Activated CD4-positive, alpha-beta T cell treated with anti-CD3 and anti-CD28 coated beads, Interleukin-2, amount 50 U/mL, for 1 hour (primary cell): ENCODE data around the gene DUSP1.

Experiments used
- DNase-seq: peaks from one replicate; pipeline ENCODE4 v3.0.0-alpha.2; 2020

The DUSP1 gene

DNA sequence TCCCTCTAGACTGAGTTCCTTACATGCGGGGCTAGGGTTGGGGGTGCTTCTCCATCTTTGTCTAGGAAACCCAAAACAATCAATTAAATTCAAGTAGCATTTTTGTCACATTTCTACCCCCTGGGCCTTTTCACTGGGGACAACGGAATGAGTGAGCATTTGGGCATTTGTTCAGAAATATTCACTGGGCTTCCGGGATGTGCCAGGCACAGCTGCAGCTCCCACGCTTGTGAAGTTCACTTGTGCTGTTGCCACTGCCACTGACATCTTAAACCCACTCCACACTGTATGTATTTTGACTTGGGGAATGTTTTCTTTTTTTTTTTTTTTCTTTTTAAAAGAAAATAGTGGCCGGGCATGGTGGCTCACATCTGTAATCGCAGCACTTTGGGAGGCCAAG, 31.6 kb downstream of the DUSP1 start:
- no peak for DNase-seq

DNA sequence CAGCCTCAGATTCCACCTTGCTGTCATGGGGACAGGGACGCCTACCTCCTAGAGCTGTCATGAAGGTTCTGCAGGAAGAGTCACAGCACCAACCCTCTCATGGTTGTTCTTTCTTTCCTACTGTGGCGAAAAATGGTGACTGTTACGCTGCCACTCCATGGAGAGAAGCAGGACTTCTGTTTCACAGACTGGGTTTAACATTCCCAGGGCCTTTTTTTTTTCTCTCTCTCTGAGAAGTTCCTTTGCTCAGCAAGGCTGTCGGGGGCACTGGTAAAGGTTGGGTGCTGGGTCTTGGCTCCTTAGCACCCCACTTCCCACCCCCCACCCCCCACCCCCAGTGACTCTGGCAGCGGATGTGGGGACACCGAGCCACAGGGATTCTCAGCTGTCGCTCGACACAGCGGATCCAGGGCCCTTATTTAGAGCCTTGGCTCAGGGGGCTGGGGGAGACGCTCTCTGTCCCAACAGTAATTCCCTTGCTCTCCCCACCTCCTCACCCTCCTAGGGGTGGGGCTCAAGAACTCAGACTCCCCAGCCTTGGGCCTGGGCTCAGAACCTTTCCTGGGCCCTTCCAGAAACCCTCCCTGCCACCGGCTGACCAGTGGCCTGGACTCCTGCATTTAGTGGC, 34.4 kb downstream of the DUSP1 start:
- no peak for DNase-seq

GRCh38 chr5:172735141-172735831, 35.7 kb downstream of the DUSP1 start:
- DNase-seq: no peak

- DNase-seq: no peak
These were observed 37.0 kb downstream of the DUSP1 start for GRCh38 chr5:172733974-172734346.

DNA sequence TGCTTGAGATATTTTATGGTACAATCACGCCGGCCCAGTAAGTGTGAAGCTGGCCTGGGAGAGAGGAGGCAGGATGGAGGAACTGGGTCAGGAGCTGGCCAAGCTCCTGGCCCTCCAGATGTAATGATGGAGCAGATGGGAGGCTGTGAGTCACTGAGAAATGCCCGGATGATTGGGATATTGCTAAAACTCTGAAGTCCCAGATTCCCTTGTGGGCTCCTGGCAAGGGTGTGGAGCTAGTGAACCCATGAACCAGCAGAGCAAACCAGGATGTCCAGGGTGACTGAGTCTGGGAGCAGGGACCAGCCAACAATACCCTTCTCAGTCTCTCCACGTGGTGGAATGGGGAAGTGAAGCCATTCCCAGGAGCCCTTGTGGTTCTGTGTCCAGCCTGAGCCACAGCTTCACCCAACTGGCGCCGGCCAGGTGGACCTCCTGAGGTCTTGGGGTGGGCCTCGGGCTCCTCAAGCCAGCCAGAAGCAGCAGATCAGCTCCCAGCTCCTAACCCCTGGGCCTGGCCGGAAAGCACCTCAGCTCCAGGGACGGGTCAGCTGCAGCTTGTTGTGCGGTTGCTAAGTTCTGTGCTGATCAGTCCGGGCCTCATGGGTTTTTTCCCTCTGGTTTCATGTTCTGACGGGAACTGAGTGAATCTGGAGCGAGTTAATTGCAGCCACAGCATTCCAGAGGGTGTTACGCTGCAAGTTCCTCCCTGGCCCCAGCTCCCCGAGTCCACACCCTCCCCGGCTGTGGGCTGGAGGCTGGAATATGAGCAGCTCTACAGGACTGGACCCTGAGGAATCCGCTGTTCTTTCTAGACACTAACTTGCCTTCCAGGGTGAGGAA, 37.6 kb downstream of the DUSP1 start:
- no peak for DNase-seq

DNA sequence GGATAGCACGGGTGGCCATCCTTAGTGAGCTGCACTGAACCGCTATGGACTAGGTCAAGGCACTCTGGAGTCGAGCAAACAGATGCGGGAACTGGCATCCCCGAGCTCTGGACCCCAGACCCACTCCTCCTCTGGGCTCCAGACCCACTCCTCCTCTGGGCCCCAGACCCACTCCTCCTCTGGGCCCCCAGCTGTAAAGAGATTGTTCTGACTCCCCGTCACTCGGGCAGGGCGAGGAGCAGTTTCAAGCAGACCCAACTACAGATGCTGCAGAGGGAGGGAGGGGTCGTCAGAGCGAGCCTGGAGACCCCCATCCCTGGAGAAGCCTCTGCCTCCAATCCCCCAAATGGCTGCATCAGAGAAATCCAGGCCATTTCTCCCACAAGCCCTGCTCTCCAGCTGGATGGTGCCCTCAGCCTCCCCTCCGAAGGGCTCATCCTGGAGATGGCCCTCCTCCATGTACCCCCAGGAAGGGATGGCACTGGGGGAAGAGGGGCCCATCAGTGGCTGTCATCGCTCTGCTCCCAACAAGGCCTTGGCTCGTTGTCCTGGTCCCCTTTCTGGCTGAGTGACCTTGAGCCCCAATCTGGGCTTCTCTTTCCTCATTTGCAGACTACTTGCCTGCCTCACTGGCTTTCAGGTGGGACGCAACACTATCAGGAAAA, 38.7 kb downstream of the DUSP1 start:
- DNase-seq: no peak

- DNase-seq: no peak
These were observed 39.3 kb downstream of the DUSP1 start for GRCh38 chr5:172731680-172732074.

- no peak for DNase-seq
These were observed 39.9 kb downstream of the DUSP1 start for GRCh38 chr5:172730981-172731679.

DNA sequence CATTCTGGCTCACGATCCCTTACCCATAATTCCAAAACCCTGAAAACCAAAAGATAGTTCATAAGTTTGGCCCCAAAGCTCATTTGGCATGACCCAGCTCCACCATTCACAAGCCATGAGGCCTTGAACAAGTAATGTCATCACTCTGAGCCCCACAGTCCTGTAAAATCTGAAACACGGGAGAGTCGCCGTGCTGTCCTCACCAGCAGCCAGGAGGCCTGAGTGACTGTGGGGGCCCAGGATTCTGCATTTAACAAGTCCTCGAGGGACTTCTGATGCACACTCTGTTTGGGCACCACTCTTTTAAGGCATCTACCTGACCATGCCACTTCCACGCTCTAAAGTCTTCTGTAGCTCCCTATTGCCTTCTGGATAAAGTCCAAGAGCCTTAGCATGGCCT, 40.8 kb downstream of the DUSP1 start:
- DNase-seq: no peak

DNA sequence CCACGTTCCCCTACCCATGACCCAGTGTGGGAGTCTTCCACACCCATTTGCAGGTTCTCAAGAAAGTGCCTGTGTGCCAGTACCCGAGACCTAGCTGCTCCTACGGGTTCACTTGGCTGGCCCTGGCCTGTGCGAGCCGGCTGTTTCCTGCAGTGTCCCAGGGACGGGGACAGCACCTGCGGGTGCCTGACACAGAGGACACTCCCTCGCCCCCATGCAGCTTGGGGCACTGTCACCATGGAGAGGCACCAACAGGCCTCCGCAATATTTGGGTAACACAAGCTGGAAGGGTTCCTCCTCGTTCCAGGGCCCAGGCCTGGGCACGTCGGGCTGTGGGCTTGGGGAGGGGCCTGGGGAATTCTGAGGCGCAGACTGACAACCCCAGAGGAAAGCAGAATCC, 41.4 kb downstream of the DUSP1 start:
- DNase-seq: no peak

DNA sequence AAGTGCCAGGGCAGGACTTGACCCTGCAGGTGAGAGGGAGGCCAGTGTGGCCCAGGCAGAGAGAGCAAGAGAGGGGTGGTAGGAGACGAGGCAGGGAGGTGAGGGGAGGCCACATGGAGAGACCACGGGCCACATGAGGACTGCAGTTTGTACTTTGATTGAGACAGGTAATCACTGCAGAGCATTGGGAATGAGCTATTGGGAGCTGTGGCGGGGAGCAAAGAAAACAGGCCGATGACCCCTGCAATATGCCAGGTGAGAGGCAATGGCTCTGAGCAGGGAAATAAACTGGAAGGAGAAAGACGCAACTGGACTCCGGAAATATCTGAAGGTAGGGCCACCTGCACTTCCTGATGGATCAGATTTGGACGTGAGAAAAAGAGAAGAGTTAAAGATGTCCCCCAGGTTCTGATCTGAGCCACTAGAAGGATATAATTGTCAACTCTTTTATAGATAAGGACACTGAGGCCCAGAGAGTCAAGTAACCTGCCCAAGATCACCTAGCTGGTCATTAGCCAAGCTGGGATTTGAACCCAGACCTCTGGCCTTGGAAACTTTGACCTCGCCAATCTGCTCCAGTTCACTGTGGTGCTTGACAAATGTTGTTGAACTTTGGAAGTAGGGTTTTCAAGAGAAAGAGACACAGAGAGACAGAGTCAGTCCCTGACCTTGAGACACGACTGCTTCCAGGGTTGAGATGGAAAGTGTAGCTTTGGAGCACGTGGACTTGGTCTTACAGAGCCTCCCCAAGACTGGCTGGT, 42.3 kb downstream of the DUSP1 start:
- no peak for DNase-seq

- no peak for DNase-seq
These were observed 43.4 kb downstream of the DUSP1 start for GRCh38 chr5:172727551-172727950.

DNA sequence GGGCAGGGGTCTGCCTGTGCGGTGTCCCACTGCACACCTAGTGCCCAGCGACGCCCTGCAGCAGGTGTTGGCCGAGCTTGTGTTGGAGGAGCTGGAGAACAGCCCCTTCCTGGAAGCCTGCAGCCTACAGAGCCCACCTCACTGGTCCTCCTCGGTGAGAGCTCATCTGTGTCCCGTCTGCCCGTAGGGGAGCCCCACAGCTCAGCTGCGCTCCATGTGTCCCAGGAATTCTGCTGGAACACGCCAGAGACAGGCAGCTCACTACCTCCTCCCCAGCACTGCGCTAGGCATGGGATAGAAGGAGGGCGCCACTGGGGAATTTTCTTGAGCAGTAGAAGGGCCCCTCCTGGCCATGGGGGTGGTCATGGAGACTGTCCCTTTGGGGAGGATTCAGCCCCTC, 44.0 kb downstream of the DUSP1 start:
- DNase-seq: no peak

DNA sequence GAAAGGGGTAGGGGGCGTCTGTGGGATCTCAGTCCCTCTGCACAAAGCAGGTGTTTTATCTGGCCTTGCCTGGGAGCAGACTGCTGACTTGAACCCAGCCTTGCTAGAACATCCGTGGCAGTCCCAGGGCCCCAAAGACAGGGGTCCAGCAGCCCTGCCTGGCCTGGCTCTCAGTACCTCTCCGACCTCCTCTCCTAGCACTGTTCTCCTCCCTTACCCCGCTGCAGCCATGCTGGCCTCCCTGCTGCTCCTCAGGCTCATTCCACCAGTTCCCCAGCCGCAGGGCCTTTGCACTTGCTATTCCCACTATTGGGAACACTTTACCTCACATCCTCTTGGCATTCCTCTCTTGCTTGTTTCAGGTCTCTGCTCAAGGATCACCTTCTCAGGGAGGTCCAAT, 45.2 kb downstream of the DUSP1 start:
- DNase-seq: no peak

GRCh38 chr5:172725273-172725672, 45.7 kb downstream of the DUSP1 start:
- DNase-seq: no peak

DNA sequence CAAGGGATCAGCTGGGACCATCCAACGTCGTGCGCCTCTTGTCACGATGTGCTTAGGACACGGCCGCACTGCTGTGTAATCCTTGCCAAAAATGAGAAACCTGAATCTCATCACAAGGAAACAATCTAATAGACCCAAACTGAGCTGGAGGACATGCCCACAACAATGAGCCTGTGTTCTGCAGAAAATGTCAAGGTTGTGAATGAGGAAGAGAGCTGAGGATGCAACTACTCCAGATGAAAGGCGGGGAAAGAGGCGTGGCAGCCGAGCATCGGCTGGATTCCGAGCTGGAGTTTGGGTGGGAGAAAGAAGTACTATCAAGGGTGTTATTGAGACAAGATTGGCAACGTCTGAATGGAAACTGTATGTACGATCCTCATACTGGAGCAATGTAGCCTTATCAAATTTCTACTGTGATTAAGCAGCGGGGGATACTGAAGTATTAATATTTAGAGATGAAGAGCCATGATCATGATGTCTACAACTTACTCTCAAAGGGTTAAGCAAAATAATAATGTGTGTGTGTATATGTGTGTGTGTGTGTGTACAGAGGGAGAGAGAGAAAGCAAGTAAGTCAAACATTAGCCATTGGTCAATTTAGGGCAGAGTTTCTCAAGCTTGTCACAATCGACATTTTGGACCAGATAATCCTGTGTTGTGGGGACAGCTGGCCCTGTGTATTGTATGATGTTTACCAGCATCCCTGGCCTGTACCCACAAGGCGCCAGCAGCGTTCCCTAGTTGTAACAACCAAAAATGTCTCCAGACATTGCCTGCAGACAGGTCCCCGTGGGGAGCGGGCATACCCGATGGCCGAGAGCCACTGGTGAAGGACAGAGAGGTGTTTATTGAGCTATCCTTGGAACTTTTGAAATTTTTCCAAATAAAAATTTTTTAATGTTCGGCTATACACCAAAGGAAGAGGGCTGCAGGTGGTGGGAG, 46.5 kb downstream of the DUSP1 start:
- DNase-seq: no peak

DNA sequence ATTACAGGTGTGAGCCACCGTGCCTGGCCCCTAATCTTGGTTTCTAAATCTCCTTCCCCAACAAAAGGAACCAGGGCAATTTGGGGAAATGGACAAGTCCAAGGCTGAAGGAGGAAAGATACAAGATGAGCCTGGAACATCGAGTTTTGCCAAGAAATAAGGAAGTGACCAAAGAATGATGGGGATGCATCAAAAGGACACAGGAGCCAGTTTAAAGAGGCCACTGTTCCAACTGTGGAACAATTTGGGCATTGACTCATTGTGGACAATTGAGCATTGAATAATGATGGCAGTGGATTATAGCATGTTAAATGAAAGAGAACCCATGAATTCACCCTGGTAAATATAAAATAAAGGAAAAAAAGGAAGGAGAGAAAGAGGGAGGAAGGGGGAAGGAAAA, 47.5 kb downstream of the DUSP1 start:
- DNase-seq: no peak

- DNase-seq: no peak
These were observed 48.6 kb downstream of the DUSP1 start for GRCh38 chr5:172722327-172722815.

- no peak for DNase-seq
These were observed 49.3 kb downstream of the DUSP1 start for GRCh38 chr5:172721455-172722326.

DNA sequence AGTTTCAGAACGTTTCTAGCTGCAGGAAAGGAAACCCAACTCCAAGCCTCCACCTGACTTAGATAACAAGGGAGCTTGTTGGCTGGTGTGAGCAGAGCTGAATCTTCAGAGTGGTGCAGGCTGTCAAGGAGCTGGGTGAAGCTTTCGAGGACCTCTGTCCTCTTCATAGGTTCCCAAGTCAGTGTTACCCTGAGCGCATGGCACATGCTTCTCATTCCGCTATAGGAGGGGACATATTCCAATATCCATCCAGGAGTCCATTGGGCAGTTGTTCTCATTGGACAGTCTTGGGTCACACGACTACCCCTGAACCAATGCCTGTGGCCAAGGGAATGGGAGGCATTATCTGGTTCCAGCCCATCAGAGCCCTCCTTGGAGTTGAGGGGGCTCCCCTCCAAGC, 50.3 kb downstream of the DUSP1 start:
- DNase-seq: no peak
